ENCODE data around the gene LRRC45. TPM values are rescaled to one million over a fixed set of nuclear protein-coding genes. Genes with fewer than 3 reads are reported as not detected.

LRRC45 gene
- total and polyA plus RNA-seq, 9 of the 15 experiments (the other 6 are each of a cell fraction or from before 2014, with no cell fraction given) = 3.5 to 21.5 (median 11.2) TPM; not detected in 2

GRCh38 chr17:81980707-81981343 is 42.3 kb upstream of the LRRC45 start (continued):
- no peak for TF ChIP-seq CUX1 (CRISPR knock-in tag; IDR thresholded peaks at IDR 0.05)
- TF ChIP-seq HINFP (tag; conservative IDR thresholded peaks at IDR 0.05; ENCODE audit: low read depth) = no peak
- no peak for TF ChIP-seq HOMEZ (CRISPR knock-in tag; IDR thresholded peaks at IDR 0.05)
- TF ChIP-seq SRF (CRISPR knock-in tag; IDR thresholded peaks at IDR 0.05) = no peak
- TF ChIP-seq ZNF280B (CRISPR knock-in tag; IDR thresholded peaks at IDR 0.05) = no peak
- TF ChIP-seq HBP1 (CRISPR knock-in tag; IDR thresholded peaks at IDR 0.05) = no peak
- TF ChIP-seq ZNF655 (CRISPR knock-in tag; IDR thresholded peaks at IDR 0.05) = no peak
- TF ChIP-seq ARID1B (IDR thresholded peaks at IDR 0.05) = peak; percentile 55; the same call in 1 of the 2 replicates
- peak; percentile 15; the same call in 1 of the 2 replicates for TF ChIP-seq TCF3 (CRISPR knock-in tag; IDR thresholded peaks at IDR 0.05)
- TF ChIP-seq ZNF165 (CRISPR knock-in tag; IDR thresholded peaks at IDR 0.05; ENCODE audit: borderline replicate concordance) = no peak
- no peak for TF ChIP-seq ZNF586 (CRISPR knock-in tag; conservative IDR thresholded peaks at IDR 0.05)
- TF ChIP-seq ZFP36 (IDR thresholded peaks at IDR 0.05; ENCODE audit: low read depth, low read length, partially characterized antibody) = no peak
- no peak for TF ChIP-seq SAFB2 (IDR thresholded peaks at IDR 0.05; ENCODE audit: borderline replicate concordance, low read depth, low read length, severe bottlenecking)
- no peak for TF ChIP-seq LARP7 (IDR thresholded peaks at IDR 0.05)
